ENCODE measurements around the gene FYN.

The FYN gene

GRCh38 chr6:111625461-111626391 is 247.5 kb downstream of the FYN start:
- DNase-seq (ENCODE audit: low read depth), result no peak

DNA sequence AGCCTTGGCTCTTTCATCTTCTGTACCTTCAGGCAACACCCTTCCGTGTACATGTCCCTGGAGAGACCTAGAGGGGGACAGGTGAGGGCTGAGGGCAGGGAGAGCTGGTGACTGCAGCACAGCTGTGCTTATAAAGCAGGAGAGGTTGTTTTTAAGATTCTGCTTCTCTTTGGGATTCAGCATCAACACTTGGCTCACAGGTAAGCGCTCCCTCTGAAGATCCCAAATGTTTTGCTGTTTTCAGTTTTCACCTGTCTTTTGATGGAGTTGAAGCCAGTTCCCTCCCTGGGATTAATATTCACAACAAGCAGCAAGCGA is 248.2 kb downstream of the FYN start:
- DNase-seq (ENCODE audit: low read depth), result no peak

GRCh38 chr6:111624401-111625098 is 248.7 kb downstream of the FYN start:
- no peak for DNase-seq (ENCODE audit: low read depth)

DNA sequence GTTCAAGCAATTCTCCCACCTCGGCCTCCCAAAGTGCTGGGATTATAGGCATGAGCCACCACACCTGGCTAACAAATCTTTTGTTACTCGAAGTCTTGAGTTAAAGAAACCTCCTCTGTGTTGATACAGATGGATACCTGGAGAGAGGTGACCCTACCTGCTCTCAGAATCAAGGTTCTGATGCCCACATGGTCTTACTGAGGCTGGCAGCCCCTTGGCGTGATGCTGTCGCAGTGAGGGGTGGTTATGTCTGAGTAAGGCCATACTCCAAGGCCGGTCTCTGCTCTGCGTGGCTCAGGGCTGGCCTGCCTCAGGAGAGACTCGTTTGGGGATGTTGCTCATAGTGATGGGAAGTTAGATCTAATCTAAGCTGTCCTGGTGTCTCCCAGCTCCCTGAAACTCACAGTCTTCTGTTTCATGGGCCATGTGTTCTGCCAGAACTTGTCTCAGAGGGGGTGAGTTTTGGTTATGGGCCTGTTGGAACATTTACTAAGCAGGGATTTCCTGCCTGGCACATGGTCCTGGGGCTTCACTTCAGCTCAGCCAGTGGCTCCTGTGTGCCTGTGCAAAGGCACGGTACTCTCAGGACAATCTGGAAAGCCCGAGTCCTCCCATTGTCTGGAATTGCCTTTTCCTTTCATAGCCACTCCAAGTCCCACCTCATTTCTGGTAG is 250.1 kb downstream of the FYN start:
- no peak for DNase-seq (ENCODE audit: low read depth)

DNA sequence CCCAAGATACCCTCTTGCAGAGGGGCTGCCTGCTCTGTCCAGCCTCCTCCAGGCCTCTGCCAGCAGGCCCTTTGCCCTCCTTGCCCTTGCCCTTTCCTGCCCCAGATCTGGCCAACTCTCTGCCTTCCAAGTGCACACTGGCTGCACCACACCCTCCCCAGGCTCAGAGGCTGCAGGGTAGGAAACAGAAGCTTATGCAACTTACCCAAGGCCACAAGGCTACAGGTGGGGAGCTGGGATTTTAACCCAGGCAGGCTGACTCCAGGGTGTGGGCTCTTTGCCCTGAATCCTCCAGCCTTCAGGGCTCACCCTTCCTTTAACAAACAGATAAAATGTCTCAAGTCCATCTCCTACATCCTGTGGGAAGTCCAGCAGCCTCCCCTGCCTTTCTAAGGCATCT is 253.1 kb downstream of the FYN start:
- DNase-seq (ENCODE audit: low read depth), result no peak

- DNase-seq (ENCODE audit: low read depth), result no peak
Observed at GRCh38 chr6:111618407-111618806, 254.8 kb downstream of the FYN start.

DNA sequence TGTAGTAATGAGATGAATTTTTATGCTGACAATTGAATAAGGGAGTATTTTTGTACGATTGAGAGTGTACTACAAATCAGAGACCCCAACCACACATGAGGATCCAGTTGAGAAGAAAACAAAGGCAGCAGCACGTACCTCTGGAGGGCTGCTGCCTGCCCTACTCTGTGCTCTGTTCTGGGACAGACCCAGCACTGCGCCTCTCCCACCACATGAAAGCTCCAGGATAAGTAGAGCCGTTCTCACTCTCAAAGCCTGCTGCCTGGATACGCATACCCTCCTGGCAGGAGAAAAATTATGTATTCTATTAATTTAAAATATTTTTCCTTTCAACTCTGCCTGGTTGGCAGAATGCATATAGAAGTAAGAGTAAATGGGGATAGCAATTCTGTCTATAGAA is 256.1 kb downstream of the FYN start:
- no peak for DNase-seq (ENCODE audit: low read depth)

DNA sequence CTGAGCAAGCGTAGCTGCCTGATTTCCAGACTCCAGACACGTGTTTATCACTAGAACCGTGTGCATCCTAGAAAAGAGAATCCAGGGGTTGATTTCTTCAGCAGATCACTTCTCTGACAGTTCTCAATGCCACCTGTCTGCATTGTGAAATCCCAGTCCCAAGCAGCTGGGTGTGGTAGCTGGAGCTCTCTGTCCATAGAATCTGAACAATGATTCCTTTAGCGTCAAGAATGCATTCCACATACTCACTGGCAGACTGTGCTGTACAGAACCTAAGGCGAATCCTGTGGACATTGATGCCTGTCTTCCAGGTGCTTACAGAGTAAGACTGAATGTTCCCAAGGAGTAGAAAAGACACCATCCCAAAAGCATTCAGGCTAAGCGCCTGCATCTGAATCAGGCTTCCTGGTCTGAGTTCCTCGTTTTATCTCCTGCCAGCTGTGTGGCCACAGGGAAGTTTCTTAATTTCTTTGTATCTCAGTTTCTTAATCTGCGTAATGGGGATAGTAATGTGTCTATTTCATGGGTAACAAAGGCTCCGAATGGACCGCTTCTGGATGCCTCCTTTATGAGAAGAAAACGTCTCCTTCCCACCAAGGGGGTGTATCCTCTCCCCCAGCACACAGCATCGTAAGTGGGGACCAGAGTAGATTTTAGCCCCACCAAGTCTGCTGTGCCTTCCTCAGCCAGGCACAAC is 257.2 kb downstream of the FYN start:
- no peak for DNase-seq (ENCODE audit: low read depth)

DNA sequence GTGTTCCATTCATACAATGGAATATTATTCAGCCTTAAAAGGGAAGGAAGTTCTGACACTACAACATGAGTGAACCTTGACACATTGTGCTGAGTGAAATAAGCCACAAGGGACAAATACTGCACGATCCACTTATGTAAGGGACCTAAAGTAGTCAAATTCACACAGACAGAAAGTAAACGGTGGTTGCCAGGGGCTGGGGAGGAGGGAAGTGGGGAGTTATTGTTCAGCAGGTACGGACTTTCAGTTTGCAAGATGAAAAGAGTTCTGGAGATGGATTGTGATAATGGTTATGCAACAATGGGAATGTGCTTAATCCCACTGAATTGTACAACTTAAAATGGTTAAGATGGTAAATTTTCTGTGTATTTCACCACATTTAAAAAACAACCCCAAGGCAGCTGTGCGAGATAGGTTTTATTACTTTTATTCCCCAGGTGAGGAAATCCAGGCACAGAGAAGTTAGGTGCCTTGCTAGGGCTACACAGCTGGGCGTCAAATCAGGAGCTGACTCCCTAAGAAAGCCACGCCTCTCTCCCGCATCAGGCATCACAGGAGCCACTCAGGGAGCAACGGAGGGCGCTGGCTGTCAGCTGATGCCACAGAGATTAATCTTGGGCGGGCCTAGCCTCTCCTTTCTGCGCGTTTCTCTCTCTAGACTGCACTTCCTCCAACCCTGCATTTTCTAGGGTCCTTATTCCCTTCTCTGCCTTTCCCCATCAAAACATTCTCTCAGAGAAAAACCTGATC is 258.2 kb downstream of the FYN start:
- DNase-seq (ENCODE audit: low read depth), result no peak

GRCh38 chr6:111612379-111612778 is 260.9 kb downstream of the FYN start:
- DNase-seq (ENCODE audit: low read depth), result no peak

DNA sequence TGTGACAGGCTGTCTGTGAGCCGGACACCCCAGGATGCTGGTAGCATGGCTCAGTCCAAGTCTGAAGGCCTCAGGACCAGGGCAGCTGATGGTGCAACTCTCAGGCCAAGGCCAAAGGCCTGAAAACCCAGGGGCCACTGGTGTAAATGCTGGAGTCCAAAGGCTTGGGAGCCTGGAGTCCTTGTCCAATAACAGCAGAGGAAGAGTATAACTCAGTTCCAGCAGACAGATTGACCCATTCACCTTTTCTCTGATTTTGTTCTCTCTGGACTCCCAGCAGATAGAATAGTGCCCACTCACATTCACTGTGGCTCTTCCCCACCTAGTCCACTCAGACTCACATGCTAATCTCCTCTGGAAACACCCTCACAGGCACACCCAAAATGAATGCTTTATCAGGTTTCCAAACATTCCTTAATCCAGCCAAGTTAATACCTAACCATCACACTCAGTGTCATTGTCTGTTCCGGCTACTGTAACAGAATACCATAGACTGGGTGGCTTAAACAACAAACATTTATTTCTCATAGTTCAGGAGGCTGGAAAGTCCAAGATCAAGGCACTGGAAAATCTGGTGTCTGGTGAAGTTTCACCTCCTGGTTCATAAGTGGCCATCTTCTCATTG is 262.6 kb downstream of the FYN start:
- DNase-seq (ENCODE audit: low read depth), result no peak

Data from activated T-cell treated with anti-CD3 and anti-CD28 coated beads for 48 hours (primary cell).